ENCODE results near the gene ATL2. TPM values are rescaled to one million over a fixed set of nuclear protein-coding genes. Genes with fewer than 3 reads are reported as not detected.

ATL2 gene
- total RNA-seq, 1 donor from 2014 or later: 45.8 TPM

DNA sequence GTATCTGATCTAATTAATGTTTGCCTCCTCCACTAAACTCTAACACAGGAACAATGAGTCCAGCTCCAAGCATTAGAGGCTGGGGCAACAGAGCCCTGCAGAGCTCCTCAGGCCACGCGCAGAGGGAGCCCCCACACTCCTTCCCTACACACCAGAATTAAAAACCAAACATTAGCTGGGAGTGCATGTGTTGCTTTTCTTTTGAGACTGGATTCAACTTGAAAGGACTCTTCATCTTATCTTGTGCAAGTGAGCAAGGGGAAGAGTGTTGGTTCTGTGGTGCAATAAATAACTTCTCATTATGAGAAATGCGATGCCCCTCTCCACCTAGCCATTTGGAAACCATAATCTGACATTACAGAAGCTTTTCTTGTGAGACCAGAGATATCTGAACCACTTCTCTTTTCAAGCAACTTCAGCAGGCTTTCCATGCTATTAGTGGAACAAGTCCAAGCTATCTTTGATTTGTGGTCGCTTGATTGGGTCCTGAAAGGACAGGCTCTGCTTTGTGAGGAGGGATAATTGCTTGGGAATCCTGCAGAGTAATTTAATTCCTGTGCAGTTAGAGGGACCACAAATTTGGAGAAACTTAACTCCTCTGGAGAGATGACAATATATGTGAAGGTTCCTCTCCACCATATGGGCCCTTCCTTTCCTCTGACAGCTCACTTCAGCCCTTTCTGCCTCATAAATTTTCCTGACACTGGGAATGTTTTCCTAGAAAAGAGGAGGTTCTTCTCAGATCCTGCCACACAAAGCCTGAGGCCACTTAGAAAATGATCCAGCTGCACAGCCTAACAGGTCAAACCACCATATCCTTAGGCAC is 112.5 kb downstream of the ATL2 start:
- H3K4me3 Mint-ChIP-seq (ENCODE audit: unreplicated experiment): no peak overlapping the region
- no peak for TF ChIP-seq CTCF (IDR thresholded peaks at IDR 0.05)
- H3K36me3 Mint-ChIP-seq (ENCODE audit: unreplicated experiment): peaks cover 4% of the 10 kb centered on the region
- no peaks in the 10 kb centered on the region for H3K27me3 Mint-ChIP-seq (ENCODE audit: unreplicated experiment)
- H3K9me3 Mint-ChIP-seq (ENCODE audit: unreplicated experiment): no peaks in the 10 kb centered on the region
- H3K27ac Mint-ChIP-seq (ENCODE audit: unreplicated experiment): no peak overlapping the region
- DNase-seq (ENCODE audit: extremely low spot score, unreplicated experiment): no peak
- peaks cover 8% of the 10 kb centered on the region for H3K4me1 Mint-ChIP-seq (ENCODE audit: unreplicated experiment)

DNA sequence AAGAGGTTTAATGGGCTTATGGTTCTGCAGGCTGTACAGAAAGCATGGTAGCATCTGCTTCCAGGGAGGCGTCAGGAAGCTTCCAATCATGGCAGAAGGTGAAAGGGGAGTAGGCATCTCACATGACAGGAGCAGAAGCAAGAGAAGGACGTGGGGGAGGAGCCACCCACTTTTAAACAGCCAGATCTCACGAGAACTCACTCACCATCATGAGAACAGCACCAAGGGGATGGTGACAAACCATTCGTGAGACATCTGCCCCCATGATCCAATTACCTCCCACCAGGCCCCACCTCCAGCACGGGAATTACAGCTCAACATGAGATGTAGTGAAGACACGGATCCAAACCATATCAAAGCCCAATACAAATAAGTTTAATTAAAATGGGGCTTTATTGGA is 113.8 kb downstream of the ATL2 start:
- Mint-ChIP-seq H3K36me3 (ENCODE audit: unreplicated experiment) (peaks cover 4% of the 10 kb centered on the region), H3K27ac (ENCODE audit: unreplicated experiment) (no peak overlapping the region), H3K27me3 (ENCODE audit: unreplicated experiment) (no peaks in the 10 kb centered on the region), H3K4me3 (ENCODE audit: unreplicated experiment) (no peak overlapping the region), H3K9me3 (ENCODE audit: unreplicated experiment) (no peaks in the 10 kb centered on the region), H3K4me1 (ENCODE audit: unreplicated experiment) (peaks cover 8% of the 10 kb centered on the region)
- TF ChIP-seq CTCF (IDR thresholded peaks at IDR 0.05): no peak
- no peak for DNase-seq (ENCODE audit: extremely low spot score, unreplicated experiment)

GRCh38 chr2:38262069-38262871 is 114.8 kb downstream of the ATL2 start:
- TF ChIP-seq CTCF (IDR thresholded peaks at IDR 0.05): no peak
- DNase-seq (ENCODE audit: extremely low spot score, unreplicated experiment): no peak
- Mint-ChIP-seq H3K27ac (ENCODE audit: unreplicated experiment) (no peak overlapping the region), H3K4me1 (ENCODE audit: unreplicated experiment) (peaks cover 8% of the 10 kb centered on the region), H3K9me3 (ENCODE audit: unreplicated experiment) (no peaks in the 10 kb centered on the region), H3K4me3 (ENCODE audit: unreplicated experiment) (no peak overlapping the region), H3K36me3 (ENCODE audit: unreplicated experiment) (peaks cover 4% of the 10 kb centered on the region), H3K27me3 (ENCODE audit: unreplicated experiment) (no peaks in the 10 kb centered on the region)

GRCh38 chr2:38261569-38262068 is 115.5 kb downstream of the ATL2 start:
- Mint-ChIP-seq H3K27me3 (ENCODE audit: unreplicated experiment) (no peaks in the 10 kb centered on the region), H3K27ac (ENCODE audit: unreplicated experiment) (no peak overlapping the region), H3K9me3 (ENCODE audit: unreplicated experiment) (no peaks in the 10 kb centered on the region), H3K4me1 (ENCODE audit: unreplicated experiment) (peaks cover 9% of the 10 kb centered on the region), H3K36me3 (ENCODE audit: unreplicated experiment) (peaks cover 4% of the 10 kb centered on the region), H3K4me3 (ENCODE audit: unreplicated experiment) (no peak overlapping the region)
- TF ChIP-seq CTCF (IDR thresholded peaks at IDR 0.05): no peak
- DNase-seq (ENCODE audit: extremely low spot score, unreplicated experiment): no peak

DNA sequence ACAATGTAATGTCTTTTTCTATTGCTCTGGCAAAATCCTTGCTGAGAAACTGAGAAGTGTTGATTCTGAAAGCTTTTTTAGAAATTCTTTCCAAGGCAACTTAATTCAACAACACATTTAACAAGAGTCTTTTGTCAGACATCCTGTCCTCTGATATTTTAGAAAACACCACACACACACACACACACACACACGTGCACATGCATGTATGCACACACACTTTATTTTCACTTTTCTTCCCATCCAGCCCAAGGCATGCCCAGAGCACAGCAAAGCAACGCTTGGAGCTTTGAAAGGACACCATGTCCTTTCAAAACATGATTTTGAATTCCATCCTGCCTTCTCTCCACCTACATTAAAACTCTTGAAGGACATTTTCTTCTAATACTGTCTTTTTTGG is 116.1 kb downstream of the ATL2 start:
- peaks cover 4% of the 10 kb centered on the region for H3K36me3 Mint-ChIP-seq (ENCODE audit: unreplicated experiment)
- H3K4me1 Mint-ChIP-seq (ENCODE audit: unreplicated experiment): peaks cover 13% of the 10 kb centered on the region
- H3K27me3 Mint-ChIP-seq (ENCODE audit: unreplicated experiment): no peaks in the 10 kb centered on the region

More for the DNA sequence above, 116.1 kb downstream of the ATL2 start:
- H3K27ac Mint-ChIP-seq (ENCODE audit: unreplicated experiment): no peak overlapping the region
- TF ChIP-seq CTCF (IDR thresholded peaks at IDR 0.05): no peak
- DNase-seq (ENCODE audit: extremely low spot score, unreplicated experiment): no peak
- no peaks in the 10 kb centered on the region for H3K9me3 Mint-ChIP-seq (ENCODE audit: unreplicated experiment)
- no peak overlapping the region for H3K4me3 Mint-ChIP-seq (ENCODE audit: unreplicated experiment)

All from osteocyte (in vitro differentiated cells).